ENCODE measurements around the gene FAM107A.

Gene FAM107A

GRCh38 chr3:58522759-58523425 lies 54.3 kb downstream of the FAM107A start:
- ChIA-PET POLR2A (no interaction called here), CTCF (interaction anchor here (1.0 to 15.5 kb wide), 3 partner anchors 9 to 216 kb away, joined by 4 to 105 read pairs (median 5); partner anchors contain the start of genes HTD2 and RPP14)
- no peak overlapping the region for H3K4me3 ChIP-seq (ENCODE audit: low read depth, low read length)
- no peak for DNase-seq (ENCODE audit: low read depth, low spot score)
- TF ChIP-seq, protein P1, sequence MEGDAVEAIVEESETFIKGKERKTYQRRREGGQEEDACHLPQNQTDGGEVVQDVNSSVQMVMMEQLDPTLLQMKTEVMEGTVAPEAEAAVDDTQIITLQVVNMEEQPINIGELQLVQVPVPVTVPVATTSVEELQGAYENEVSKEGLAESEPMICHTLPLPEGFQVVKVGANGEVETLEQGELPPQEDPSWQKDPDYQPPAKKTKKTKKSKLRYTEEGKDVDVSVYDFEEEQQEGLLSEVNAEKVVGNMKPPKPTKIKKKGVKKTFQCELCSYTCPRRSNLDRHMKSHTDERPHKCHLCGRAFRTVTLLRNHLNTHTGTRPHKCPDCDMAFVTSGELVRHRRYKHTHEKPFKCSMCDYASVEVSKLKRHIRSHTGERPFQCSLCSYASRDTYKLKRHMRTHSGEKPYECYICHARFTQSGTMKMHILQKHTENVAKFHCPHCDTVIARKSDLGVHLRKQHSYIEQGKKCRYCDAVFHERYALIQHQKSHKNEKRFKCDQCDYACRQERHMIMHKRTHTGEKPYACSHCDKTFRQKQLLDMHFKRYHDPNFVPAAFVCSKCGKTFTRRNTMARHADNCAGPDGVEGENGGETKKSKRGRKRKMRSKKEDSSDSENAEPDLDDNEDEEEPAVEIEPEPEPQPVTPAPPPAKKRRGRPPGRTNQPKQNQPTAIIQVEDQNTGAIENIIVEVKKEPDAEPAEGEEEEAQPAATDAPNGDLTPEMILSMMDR (IDR thresholded peaks at IDR 0.05; ENCODE audit: insufficient read depth, low read length, missing control alignments) = no peak

GRCh38 chr3:58521917-58522631 lies 55.1 kb downstream of the FAM107A start:
- no peak overlapping the region for H3K4me3 ChIP-seq (ENCODE audit: low read depth, low read length)
- ChIA-PET POLR2A (no interaction called here), CTCF (interaction anchor here (1.0 to 15.5 kb wide), 3 partner anchors 10 to 216 kb away, joined by 4 to 105 read pairs (median 5); partner anchors contain the start of genes HTD2 and RPP14)
- DNase-seq (ENCODE audit: low read depth, low spot score) = no peak
- TF ChIP-seq, protein P1 (IDR thresholded peaks at IDR 0.05; ENCODE audit: insufficient read depth, low read length, missing control alignments) = no peak

DNA sequence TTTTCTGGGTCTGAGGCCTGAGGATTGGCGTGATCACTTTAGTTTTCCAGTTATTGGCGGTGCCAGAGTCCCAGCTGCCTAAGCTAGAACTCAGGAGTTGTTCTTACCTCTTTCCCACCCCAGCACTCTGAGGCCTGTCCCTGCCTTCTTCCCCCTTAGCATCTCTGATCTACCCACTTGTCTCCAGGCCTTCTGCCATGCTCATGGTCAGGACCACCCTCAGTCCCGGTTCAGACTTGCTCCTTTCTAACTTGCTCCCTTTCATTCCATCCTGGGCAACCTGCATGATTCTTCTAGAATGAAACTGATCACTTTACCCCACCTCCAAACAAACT lies 55.9 kb downstream of the FAM107A start:
- TF ChIP-seq, protein P1 (IDR thresholded peaks at IDR 0.05; ENCODE audit: insufficient read depth, low read length, missing control alignments) = no peak
- no peak overlapping the region for H3K4me3 ChIP-seq (ENCODE audit: low read depth, low read length)
- CTCF ChIA-PET = interaction anchor here (1.0 to 15.5 kb wide), 5 partner anchors 11 to 215 kb away, joined by 3 to 105 read pairs (median 5); partner anchors contain the start of genes HTD2 and RPP14
- DNase-seq (ENCODE audit: low read depth, low spot score) = no peak
- POLR2A ChIA-PET = no interaction called here

GRCh38 chr3:58520403-58521335 lies 56.5 kb downstream of the FAM107A start:
- TF ChIP-seq, protein P1 (IDR thresholded peaks at IDR 0.05; ENCODE audit: insufficient read depth, low read length, missing control alignments) = no peak
- CTCF ChIA-PET = interaction anchor here (1.0 to 15.5 kb wide), 5 partner anchors 10 to 57 kb away, joined by 3 to 105 read pairs (median 4); no protein-coding TSS in a partner anchor
- POLR2A ChIA-PET = interaction anchor here (0.8 kb wide), 1 partner anchor 17 kb away, joined by 3 read pairs; the partner anchor contains the start of gene ACOX2
- DNase-seq (ENCODE audit: low read depth, low spot score) = no peak
- H3K4me3 ChIP-seq (ENCODE audit: low read depth, low read length) = no peak overlapping the region

DNA sequence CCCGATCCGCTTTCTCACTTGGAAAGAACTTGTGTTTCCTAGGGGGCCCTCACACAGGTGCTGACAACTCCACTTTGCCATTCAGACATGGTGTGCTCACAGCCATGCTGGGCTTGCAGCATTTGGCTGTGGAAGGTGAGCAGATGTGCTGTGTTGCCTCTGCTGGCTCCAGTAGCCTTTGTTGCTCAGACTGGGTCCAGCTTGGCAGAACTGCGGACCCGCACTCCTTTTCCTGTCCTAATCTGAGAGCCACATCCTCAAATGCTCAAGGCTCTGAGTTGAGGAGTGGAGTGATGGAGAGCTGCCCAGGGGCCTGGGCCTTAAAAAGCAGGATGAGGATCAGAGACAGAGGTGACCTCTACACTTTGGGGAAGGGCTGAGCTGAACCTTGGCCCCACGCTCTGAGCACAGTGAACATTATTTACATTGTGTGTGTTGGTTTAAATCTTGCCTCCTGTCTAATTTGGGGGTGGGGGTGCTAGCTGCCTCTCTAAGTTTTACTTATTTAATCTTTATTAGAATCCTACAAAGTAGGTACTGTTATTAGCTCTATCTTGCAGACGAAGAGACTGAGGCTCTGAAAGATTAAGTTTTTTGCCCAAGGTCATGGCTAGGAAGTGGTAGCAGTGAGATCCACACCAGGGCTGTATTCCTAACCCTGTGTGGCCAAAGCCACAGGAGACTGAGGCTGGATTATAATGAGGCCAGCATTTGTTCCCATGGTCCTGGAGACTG lies 57.4 kb downstream of the FAM107A start:
- TF ChIP-seq, protein P1 (IDR thresholded peaks at IDR 0.05; ENCODE audit: insufficient read depth, low read length, missing control alignments) = no peak
- no peak overlapping the region for H3K4me3 ChIP-seq (ENCODE audit: low read depth, low read length)
- ChIA-PET CTCF (interaction anchor here (1.0 to 15.5 kb wide), 6 partner anchors 9 to 218 kb away, joined by 3 to 105 read pairs (median 4); no protein-coding TSS in a partner anchor), POLR2A (interaction anchor here (0.8 kb wide), 1 partner anchor 17 kb away, joined by 3 read pairs; the partner anchor contains the start of gene ACOX2)
- no peak for DNase-seq (ENCODE audit: low read depth, low spot score)
